AG08395 (cell line): ENCODE measurements around the gene MAGEL2.
"Not testable (repeated sequence)": the region's sequence is repeated elsewhere in the genome, so short reads cannot be mapped to it uniquely, and the experiment has no call there.

ENCODE experiments used
- DNase-seq: peaks from one replicate; pipeline ENCODE4 v3.0.0; 2012; ENCODE audit warnings: mixed read lengths, low spot score

Gene MAGEL2

GRCh38 chr15:23606226-23606625, 41.4 kb downstream of the MAGEL2 start:
- no peak for DNase-seq

- DNase-seq, result no peak
These were observed 45.5 kb downstream of the MAGEL2 start for GRCh38 chr15:23602124-23602523.

GRCh38 chr15:23599053-23599452, 48.6 kb downstream of the MAGEL2 start:
- no peak for DNase-seq

- DNase-seq, result not testable (repeated sequence)
These were observed 50.4 kb downstream of the MAGEL2 start for GRCh38 chr15:23597278-23597677.

- no peak for DNase-seq
These were observed 50.9 kb downstream of the MAGEL2 start for GRCh38 chr15:23596736-23597135.

- no peak for DNase-seq
These were observed 52.3 kb downstream of the MAGEL2 start for GRCh38 chr15:23595368-23595767.

- DNase-seq, result no peak
These were observed 53.4 kb downstream of the MAGEL2 start for GRCh38 chr15:23594252-23594770.
